GM21737 (cell line): ENCODE results near the gene LIMS1.
"Not testable (repeated sequence)": the region's sequence is repeated elsewhere in the genome, so short reads cannot be mapped to it uniquely, and the experiment has no call there.

Experiments used
- ATAC-seq: cut with Tn5 transposase; IDR thresholded peaks from one replicate; pipeline ENCODE4 v1.9.1; 2021; ENCODE audit warnings: mild to moderate bottlenecking, moderate library complexity; ENCODE audit not compliant: unreplicated experiment

LIMS1 gene

DNA sequence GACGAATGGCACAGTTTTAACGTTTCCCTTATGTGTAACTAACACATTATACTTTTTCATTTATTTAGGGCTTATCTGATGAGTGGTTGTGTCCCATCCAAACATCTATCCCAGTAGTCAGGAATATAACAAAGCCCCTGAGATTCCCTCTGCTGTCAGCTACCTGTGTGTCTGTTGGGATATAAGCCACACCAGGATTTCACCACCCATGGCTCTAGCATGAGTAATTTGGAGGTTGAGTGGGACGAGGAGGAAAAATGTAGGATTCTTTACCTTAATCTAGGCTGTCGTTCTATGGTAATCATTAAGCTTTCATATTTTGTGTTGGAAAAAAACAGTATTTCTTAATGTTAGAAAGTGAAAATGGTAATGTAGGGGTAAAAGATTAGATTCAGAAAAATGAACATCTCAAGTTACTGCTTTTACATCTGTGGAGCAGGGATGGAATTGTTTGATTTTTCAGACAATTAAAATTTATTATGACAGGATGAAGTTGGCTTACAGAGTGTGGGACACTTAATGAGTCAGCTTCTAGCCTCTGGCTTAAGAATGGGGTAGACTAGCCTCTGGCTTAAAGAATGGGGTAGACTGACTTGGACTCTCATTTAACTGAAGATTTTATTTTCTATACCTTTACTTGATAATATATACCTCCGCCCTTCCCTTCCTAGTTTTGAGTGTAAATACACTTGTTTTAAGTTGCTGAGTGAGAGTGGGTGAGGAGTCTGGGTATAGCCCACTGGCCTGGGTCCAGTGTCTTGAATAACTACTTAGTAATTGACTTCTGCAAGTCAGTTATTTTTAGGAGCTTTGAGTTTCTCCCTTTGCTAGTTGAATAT, 96.5 kb downstream of the LIMS1 start:
- ATAC-seq, result no peak

DNA sequence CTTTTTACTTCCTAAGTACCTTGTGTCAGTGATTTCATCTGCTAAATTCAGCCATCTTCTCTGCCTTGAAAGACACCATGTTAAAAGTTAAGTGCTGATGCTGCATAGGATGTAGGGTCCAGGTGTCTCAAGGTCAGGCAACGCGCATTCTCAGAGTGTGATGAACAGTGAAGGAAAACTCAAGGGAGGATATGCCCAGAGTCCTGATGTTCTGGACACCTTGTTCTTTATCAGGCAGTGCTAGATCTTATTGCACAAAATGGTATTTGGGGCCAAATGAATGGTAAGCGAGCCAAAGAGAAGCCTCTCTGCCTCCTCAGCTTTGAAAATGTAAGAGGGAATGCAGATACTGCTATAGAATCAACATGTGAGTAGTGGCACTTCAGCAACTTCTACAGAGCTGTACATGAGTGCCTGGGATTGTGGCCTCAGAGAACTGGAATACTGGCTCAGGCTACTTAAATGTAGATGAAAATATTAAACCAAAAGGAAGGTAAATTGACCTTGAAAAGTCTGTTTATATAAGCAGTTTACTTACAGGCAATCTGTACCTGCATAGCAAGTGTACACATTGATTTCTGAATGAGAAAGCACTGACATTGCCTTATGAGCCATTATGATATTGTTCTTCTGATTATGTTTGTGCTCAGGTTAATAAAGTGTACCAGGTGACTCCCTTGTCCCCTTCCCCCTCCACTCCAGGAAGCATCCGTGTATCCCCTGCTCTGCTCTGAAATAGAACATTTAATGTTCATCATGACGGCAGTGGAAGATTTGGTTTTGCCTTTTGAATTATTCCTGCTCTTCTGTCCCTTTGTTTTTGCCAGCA, 98.3 kb downstream of the LIMS1 start:
- no peak for ATAC-seq

DNA sequence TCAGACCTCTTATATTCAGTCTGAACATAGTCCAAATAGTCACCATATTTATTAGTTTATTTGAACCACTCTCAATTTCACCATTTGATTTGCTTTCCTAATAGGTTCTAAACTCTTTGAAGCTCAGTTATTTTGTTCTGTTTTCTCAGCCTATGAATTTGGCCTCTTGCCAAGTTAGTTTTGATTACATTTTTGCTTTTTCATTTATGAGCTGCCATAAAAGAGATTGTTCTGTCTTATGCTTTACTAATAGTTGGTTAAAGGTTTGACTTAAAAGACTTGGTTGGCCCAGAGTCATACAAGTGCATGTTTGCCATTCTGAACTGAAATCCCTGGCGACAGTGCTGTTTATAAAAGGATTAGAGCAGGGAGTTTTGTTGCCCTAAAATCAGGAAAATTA, 99.1 kb downstream of the LIMS1 start:
- ATAC-seq, result no peak

DNA sequence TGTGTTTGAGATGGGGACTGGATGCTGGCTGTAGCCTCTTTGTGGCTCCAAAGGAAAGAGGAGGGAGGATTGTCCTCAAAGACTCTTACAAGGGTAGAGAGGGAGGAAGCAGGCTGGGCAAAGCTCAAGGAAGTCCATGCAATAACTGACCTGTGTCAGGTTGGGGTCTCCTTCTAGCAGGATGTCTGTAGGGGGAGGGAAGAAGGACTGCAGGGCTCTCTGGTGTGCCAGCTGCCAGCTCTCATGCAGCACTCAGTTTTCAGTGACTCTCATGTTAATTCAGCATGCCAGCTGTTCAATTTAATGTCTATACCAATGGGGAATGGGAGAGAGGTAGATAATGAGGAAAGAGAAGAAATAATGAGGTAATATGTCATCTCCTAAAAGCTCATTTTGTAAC, 99.7 kb downstream of the LIMS1 start:
- no peak for ATAC-seq

DNA sequence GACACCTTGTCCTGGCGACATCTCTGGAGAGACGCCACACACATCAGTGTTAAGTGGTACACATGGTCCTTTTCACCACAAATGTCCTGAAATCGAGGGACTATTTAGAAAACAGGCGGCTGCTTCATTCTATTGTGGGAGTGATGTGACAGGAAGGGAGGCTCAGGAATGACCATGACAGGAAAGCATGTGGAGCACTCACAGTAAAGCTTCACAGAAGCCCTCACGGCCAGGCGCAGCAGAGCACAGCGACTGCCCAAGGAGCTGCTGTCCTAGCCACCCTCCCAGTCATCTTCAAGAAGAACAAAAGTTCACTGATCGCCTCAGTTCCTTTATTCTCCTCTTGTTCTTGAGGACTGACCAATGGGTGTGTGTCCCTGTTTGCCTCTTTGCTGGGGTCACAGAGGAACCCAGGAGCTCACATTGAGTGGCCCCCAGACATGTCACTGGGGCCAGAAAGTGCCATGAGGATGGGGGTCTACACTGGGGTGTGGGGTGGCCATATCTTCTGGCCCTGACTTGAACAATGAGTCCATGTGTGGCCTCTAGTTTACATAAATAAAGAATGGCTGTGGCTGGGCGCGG, 100.4 kb downstream of the LIMS1 start:
- ATAC-seq, result no peak

DNA sequence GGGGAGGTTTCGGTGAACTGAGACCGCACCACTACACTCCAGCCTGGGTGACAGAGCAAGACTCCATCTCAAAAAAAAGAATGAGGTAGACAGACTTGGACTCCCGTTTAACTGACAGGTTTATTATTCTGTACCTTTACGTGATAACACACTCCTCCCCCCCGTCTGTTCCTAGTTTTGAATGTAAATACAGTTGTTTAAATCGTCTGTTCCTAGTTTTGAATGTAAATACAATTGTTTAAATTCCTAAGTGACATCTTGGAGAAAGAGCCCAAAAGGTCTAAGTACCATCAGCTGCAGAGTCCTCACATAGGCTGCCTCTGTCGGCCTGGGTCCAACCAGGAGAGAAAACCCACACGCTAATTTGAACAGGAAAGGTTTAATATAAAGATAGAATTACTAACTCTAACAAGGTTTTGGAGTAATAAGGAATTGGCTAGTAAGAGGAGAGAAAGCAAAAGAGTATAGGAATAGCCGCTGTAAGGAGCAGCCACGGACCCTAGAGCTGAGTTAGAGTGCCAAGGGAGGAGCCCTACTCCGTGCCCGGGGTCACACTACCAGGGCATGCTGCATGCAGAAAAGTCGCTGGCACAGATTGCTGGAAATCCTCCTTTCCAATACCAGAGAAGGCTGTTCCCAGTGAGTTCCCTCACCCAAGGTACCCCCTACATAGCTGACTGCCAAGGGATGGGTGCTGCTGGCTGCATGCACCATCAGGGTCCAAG, 101.5 kb downstream of the LIMS1 start:
- peak; percentile 7 for ATAC-seq

DNA sequence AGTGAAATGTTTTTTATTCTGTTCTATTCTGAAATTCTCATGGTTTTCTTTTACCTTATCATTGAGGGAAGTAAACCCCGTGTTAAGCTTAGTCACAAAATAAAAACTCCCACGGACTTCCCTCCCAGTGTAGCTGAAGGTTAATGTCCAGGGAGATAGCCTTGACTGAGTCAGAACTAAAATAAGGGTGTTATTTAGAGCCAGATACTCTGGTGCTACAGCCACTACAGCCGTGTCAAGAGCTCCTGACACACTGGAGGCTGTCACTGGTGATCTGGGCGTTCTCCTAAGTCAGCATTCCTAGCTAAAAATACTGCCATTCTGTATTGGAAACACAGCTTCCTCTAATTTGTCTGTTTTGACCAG, 103.0 kb downstream of the LIMS1 start:
- ATAC-seq, result no peak

DNA sequence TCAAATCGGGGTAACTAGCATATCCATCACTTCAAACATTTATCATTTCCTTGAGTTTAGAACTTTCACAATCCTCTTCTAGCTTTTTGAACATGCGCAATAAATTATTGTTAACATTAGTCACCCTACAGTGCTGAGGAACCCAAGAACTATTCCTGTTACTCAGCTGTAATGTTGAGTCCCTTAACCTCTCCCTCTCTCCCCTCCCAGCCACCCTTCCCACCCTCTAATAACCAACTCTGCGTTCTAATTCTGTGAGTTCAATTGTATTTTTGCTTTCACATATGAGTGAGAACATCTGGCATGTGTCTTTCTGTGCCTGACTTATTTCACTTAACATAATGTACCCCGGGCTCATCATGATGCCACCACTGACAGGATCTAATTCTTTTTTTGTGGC, 106.5 kb downstream of the LIMS1 start:
- ATAC-seq, result no peak

DNA sequence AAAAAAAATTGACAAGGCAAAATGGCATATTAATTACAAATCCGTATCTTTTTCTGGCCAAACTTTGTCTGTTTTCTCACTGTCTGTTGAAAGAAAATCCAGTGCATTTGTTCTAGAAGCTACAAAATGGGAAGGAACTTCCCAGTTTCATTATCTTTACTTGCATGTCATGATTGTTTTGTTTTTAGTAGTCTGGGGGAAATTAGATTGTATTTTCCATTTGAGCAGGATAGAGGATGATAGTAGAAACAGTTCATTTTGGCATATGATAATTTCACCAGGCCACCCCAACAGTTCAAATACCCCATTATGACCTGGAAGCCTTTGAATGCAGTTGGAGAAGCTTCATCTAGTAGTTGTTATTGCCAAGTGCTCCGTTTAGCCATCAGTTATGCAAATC, 107.5 kb downstream of the LIMS1 start:
- ATAC-seq, result no peak

DNA sequence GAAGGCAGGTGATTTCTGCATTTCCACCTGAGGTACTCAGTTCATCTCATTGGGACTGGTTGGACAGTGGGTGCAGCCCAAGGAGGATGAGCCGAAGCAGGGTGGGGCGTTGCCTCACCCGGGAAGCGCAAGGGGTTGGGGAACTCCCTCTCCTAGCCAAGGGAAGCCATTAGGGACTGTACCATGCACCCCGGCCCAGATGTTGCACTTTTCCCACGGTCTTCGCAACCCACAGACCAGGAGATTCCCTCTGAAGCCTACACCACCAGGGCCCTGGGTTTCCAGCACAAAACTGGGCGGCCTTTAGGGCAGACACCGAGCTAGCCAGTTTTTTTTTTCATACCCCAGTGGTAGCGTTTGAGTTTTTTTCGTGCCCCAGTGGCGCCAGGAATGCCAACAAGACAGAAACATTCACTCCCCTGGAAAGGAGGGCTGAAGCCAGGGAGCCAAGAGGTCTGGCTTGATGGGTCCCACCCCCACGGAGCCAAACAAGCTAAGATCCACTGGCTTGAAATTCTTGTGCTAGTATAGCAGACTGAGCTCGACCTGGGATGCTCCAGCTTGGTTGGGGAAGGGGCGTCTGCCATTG, 109.1 kb downstream of the LIMS1 start:
- no peak for ATAC-seq

DNA sequence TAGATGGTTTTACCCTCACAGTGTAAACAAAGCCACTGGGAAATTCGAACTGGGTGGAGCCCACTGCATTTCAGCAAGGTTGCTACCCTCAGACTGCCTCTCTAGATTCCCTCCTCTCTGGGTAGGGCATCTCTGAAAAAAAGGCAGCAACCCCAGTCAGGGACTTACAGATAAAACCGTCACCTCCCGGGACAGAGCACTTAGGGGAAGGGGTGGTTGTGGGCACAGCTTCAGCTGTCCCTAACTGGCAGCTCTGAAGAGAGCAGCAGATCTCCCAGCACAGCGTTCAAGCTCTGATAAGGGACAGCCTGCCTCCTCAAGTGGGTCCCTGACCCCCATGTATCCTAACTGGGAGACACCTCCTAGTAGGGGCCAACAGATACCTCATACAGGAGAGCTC, 109.6 kb downstream of the LIMS1 start:
- ATAC-seq, result not testable (repeated sequence)

DNA sequence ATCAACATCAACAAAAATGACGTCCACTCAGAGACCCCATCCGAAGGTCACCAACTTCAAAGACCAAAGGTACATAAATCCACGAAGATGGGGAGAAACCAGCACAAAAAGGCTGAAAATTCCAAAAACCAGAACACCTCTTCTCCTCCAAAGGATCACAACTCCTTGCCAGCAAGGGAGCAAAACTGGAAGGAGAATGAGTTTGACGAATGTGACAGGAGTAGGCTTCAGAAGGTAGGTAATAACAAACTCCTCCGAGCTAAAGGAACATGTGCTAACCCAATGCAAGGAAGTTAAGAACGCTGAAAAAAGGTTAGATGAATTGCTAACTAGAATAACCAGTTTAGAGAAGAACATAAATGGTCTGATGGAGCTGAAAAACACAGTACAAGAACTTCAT, 110.2 kb downstream of the LIMS1 start:
- ATAC-seq, result not testable (repeated sequence)

DNA sequence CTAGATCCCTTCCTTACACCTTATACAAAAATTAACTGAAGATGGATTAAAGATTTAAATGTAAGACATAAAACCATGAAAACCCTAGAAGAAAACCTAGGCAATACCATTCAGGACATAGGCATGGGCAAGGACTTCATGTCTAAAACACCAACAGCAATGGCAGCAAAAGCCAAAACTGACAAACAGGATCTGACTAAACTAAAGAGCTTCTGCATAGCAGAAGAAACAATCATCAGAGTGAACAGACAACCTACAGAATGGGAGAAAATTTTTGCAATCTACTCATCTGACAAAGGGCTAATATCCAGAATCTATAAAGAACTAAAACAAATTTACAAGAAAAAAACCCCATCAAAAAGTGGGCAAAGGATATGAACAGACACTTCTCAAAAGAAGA, 114.5 kb downstream of the LIMS1 start:
- ATAC-seq, result not testable (repeated sequence)

DNA sequence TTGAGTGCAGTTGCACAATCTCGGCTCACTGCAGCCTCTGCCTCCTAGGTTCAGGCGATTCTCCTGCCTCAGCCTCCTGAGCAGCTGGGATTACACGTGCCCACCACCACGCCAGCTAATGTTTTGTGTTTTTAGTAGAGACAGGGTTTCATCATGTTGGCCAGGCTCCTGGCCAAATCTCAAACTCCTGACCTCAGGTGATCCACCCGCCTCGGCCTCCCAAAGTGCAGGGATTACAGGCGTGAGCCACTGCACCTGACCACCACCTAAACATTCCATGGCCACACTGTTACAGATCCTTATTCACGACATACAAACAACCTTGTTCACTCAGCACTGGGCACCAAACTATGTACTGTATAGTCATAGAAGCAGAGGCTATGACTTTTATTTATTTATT, 116.2 kb downstream of the LIMS1 start:
- not testable (repeated sequence) for ATAC-seq

DNA sequence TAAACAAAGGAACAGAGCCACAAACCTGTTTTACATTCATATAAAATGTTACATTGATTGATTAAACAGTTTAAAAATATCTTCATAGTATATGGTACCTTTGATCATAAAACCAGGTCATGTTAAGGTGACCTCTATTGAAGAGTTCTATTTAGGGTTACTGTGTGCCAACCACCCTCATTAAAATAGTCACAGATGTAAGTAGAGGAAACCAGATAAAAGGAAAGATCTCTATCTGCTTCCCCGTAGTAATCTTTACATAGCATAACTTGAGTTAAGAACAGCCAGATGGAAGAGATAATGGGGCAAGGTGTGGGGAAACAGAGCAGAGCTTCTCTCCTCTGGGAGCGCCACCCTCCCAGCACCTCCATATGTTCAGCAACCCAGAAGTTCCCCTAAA, 117.2 kb downstream of the LIMS1 start:
- not testable (repeated sequence) for ATAC-seq

DNA sequence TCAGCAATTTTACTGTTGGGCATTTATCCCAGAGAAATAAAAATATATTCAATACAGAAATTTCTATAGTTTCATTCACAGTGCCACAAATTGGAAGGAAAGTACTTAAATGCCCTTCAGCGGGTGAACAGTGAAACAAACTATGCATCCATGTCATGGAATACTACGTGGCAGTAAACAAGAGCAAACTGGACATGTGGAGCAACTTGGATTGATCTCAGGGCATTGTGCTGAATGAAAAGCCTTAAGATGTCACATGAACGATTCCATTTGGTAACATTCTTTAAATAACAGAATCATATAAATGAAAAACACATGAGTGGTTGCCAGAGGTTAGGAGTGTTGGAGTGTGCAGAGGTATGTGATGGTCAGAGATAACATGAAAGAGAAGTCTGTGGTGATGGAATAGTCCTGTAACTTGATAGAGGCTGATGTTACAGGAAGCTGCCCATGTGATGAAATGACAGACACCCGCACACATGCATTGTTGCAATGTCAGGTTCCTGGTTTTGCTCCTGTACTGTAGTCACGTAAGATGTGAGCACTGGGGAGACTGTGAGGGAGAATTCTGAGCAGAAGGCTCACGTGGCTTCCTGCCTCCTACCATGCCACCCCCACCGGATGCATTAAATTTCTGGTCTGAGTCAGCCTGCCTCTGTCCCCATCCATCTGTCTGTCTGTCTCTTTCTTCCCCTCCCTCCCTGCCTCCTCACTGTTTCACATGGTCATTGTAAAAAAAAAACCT, 118.1 kb downstream of the LIMS1 start:
- ATAC-seq, result peak; percentile 90

DNA sequence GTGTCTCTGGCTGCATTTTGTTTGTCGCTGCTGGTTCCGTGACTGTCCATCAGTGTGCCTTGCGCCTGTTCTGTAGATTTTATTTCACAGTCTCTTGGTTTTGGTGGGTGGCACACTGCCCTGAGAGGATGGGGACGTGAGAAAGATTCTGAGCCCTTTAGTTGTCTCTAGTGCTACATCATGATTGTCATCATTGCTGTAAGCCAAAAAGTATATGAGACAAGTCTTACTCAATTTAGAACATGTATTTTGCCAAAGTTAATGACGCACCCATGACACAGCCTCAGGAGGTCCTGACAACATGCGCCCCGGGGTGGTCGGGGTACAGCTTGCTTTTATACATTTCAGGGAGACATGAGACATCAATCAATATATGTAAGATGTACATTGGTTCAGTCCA, 119.2 kb downstream of the LIMS1 start:
- ATAC-seq, result not testable (repeated sequence)

DNA sequence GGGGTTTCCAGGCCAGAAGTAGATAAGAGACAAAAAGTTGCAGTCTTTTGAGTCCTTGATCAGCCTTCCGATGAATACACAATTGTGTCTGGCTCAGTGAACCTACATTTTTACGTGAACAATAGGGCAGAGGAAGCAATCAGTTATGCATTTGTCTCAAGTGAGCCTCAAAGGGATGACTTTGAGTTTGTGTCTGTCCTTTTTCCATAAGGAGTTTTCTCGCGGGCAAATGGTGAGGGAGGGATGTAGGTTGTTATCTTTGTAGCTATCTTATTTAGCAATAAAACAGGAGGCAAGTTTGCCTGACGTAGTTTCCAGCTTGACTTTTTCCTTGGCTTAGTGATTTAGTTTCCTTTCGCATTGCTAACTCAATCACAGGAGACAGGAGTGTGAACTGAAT, 119.6 kb downstream of the LIMS1 start:
- ATAC-seq, result not testable (repeated sequence)

DNA sequence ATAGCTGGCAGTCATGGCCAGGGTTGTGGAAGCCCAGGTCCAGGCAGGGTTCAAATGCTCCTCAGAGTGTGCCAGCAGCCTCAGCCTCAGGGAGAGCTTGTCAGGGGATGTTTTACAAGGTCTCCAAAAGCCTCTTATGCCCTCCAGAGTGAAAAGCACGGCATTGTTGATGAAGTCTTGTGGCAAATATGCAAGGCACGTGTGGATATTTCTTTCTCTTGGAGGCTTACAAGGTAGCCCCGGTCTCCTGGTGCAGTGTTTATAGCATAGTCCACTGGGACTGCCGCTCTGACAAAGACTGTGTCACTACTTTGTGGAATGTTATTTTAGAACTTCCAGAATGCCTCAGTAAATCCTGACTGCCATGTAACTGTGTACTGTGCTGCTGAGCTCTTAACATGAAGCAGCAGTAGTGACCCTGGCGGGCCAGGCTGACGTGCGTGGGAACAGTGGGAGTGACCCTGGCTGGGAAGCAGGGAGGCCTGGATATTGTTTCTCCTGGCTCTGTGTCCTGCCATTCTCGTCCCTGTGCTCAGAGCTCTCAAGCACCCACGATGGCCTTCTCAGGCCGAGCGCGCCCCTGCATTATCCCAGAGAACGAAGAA, 120.4 kb downstream of the LIMS1 start:
- ATAC-seq, result not testable (repeated sequence)

DNA sequence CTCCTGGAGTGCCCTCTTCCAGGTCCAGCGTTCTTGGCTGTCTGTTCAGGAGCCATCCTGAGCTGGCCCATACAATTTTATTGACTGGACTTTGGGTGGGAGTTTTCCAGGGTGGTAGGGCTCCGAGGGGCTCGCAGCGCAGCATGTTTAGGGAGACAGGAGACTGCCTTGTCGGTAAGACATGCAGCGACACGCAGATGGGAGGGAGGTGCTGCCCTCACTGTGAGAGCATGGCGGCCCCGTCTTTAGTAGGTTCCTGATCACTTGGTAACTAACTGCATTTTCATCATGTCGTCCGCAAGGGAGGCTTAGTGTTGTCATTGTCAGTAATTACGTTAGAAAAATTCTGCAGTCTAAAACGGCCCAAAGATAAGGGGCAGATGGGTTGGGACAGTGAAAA, 121.0 kb downstream of the LIMS1 start:
- not testable (repeated sequence) for ATAC-seq
